LoVo (cell line): ENCODE data around the gene TOM1.
"Not testable (repeated sequence)": the region's sequence is repeated elsewhere in the genome, so short reads cannot be mapped to it uniquely, and the experiment has no call there.

Source experiments
- DNase-seq: peaks from one replicate; pipeline ENCODE4 v3.0.0-alpha.2; 2016; ENCODE audit warnings: low spot score

Gene TOM1

DNA sequence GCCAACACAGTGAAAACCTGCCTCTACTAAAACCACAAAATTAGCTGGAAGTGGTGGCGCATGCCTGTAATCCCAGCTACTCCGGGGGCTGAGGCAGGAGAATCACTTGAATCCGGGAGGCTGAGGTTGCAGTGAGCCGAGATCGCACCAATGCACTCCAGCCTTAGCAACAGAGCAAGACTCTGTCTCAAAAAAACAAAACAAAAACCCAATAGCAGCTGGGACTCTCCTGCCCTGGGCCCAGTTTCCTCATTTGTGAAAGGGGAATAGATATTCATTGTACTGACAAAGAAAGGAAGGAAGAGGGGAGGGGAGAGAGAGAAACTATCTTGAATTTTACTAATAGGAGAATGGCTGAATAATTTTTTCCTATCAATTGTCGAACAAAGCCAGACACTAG lies 96.9 kb downstream of the TOM1 start:
- DNase-seq: not testable (repeated sequence)

DNA sequence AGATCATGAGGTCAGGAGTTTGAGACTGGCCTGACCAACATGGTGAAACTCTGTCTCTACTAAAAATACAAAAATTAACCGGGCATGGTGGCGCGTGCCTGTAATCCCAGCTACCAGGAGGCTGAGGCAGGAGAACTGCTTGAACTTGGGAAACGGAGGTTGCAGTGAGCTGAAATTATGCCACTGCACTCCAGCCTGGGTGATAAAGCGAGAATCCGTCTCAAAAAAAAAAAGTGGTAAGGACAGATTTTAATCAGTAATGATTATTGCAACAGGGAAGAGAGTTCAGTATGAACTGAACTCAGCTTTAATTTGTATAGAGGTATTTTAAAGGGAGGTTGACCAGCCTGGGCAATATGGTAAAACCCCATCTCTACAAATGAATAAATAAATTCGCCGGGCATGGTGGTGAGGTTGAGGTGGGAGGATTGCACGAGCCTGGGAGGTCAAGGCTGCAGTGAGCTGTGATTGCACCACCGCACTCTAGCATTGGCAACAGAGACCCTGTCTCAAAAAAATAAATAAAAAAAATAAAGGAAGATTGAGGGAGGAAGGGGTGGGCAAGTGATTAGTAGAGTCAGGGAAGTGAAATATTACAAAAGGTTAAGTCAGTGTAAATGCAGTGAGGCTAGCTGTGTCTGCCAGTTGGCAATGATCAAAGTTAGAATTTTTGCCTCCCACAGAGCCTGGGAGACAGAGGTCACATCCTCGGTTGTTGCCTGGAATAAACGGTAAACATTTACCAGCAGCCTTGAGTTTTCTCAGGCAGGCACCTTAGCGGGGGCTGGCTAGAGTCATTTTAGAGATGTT lies 97.6 kb downstream of the TOM1 start:
- no peak for DNase-seq
